ENCODE measurements around the gene MEGF11.

DNA sequence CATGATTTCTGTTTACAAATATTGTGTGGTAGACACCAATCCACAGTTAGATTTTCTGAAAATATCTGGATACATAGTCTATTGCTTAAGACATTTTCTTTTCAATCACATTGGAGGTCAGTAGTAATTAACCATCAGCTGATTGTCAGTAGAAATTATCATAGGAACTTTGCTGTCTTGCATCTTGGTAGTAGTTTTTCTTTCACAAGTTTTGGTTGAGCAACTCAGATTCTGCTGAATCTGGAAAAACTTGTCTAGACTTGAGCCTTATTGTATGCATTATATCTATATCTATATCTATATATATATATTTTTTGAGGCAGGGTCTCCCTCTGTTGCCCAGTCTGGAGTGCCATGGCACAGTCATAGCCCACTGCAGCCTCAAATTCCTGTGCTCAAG lies 380.3 kb downstream of the MEGF11 start:
- TF ChIP-seq, protein P1, sequence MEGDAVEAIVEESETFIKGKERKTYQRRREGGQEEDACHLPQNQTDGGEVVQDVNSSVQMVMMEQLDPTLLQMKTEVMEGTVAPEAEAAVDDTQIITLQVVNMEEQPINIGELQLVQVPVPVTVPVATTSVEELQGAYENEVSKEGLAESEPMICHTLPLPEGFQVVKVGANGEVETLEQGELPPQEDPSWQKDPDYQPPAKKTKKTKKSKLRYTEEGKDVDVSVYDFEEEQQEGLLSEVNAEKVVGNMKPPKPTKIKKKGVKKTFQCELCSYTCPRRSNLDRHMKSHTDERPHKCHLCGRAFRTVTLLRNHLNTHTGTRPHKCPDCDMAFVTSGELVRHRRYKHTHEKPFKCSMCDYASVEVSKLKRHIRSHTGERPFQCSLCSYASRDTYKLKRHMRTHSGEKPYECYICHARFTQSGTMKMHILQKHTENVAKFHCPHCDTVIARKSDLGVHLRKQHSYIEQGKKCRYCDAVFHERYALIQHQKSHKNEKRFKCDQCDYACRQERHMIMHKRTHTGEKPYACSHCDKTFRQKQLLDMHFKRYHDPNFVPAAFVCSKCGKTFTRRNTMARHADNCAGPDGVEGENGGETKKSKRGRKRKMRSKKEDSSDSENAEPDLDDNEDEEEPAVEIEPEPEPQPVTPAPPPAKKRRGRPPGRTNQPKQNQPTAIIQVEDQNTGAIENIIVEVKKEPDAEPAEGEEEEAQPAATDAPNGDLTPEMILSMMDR (IDR thresholded peaks at IDR 0.05) = no peak
- TF ChIP-seq POLR2A (IDR thresholded peaks at IDR 0.05) = no peak
